H54 (cell line): ENCODE data around the gene IL17D.
A peak's percentile ranks its signal among the peaks of the same experiment; 100 is the strongest.

Experiments used
- DNase-seq: peaks from one replicate; pipeline ENCODE4 v3.0.0; 2011; ENCODE audit warnings: low spot score, mixed read lengths; ENCODE audit not compliant: insufficient read length
- FAIRE-seq: peaks from 3 replicates; lab custom pipeline; 2011; peaks lifted over from hg19 to GRCh38; lab: Jason Lieb, UNC
- POLR2A ChIP-seq: IDR thresholded peaks from 2 replicates; pipeline ENCODE4 v1.6.1; 2011; ENCODE audit warnings: low read depth, mild to moderate bottlenecking, low read length

The IL17D gene

GRCh38 chr13:20704459-20705069 lies 1.1 kb downstream of the IL17D start:
- TF ChIP-seq POLR2A = no peak
- FAIRE-seq (no peak), DNase-seq (no peak)

GRCh38 chr13:20706661-20707060 lies 3.2 kb downstream of the IL17D start:
- FAIRE-seq (no peak), DNase-seq (no peak)
- no peak for TF ChIP-seq POLR2A

GRCh38 chr13:20708216-20708615 lies 4.7 kb downstream of the IL17D start:
- TF ChIP-seq POLR2A = no peak
- FAIRE-seq (no peak), DNase-seq (no peak)

- no peak for TF ChIP-seq POLR2A
- no peak for FAIRE-seq
- DNase-seq = no peak
These were observed 5.9 kb downstream of the IL17D start for GRCh38 chr13:20709369-20709768.

GRCh38 chr13:20709782-20710181 lies 6.3 kb downstream of the IL17D start:
- TF ChIP-seq POLR2A = no peak
- DNase-seq = no peak
- no peak for FAIRE-seq

- no peak for FAIRE-seq
- DNase-seq = no peak
- TF ChIP-seq POLR2A = no peak
These were observed 8.0 kb downstream of the IL17D start for GRCh38 chr13:20711301-20712044.

- TF ChIP-seq POLR2A = no peak
- FAIRE-seq (no peak), DNase-seq (no peak)
These were observed 9.5 kb downstream of the IL17D start for GRCh38 chr13:20713014-20713376.

GRCh38 chr13:20713751-20714150 lies 10.3 kb downstream of the IL17D start:
- DNase-seq (peak; percentile 53), FAIRE-seq (no peak)
- no peak for TF ChIP-seq POLR2A

- no peak for TF ChIP-seq POLR2A
- DNase-seq (no peak), FAIRE-seq (no peak)
These were observed 10.7 kb downstream of the IL17D start for GRCh38 chr13:20714161-20714560.

- no peak for DNase-seq
- TF ChIP-seq POLR2A = no peak
These were observed 11.2 kb downstream of the IL17D start for GRCh38 chr13:20714563-20715329.

GRCh38 chr13:20715330-20715712 lies 11.8 kb downstream of the IL17D start:
- FAIRE-seq (no peak), DNase-seq (no peak)
- no peak for TF ChIP-seq POLR2A

More at GRCh38 chr13:20714563-20715329, 11.2 kb downstream of the IL17D start:
- FAIRE-seq = no peak

GRCh38 chr13:20716951-20717350 lies 13.5 kb downstream of the IL17D start:
- FAIRE-seq (no peak), DNase-seq (no peak)
- no peak for TF ChIP-seq POLR2A

GRCh38 chr13:20717581-20718542 lies 14.4 kb downstream of the IL17D start:
- DNase-seq (no peak), FAIRE-seq (no peak)
- TF ChIP-seq POLR2A = no peak
